ENCODE data around the gene MIPEP. TPM values are rescaled to one million over a fixed set of nuclear protein-coding genes. Genes with fewer than 3 reads are reported as not detected.

The MIPEP gene
- polyA plus RNA-seq, 1 experiment, result 12.4 TPM

DNA sequence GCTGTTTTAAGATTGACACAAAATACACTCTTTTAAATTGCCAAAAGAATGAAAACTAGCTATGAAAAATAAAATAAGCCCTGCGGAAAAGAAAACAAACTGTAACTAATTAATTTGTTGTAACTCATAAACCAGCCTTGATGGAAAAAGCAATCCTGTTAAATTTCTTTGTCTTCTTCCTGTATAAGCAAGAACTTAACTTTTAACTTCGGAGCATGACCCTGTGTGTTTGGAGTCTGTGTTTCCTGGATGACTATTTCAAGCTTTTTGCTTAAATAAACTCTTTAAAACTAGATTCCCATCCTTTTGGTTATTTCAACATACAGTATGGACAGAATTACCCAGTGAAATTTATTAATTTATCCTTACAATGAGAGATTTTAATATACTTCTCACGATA, 196.4 kb downstream of the MIPEP start:
- Histone ChIP-seq H3K27me3 (ENCODE audit: control insufficient read depth, insufficient read depth, low read length) (no peaks in the 10 kb centered on the region), H3K4me3 (ENCODE audit: low read depth, low read length) (no peak overlapping the region), H3K36me3 (ENCODE audit: control insufficient read depth, insufficient read depth, low read length) (no peaks in the 10 kb centered on the region)
- TF ChIP-seq, protein P1, sequence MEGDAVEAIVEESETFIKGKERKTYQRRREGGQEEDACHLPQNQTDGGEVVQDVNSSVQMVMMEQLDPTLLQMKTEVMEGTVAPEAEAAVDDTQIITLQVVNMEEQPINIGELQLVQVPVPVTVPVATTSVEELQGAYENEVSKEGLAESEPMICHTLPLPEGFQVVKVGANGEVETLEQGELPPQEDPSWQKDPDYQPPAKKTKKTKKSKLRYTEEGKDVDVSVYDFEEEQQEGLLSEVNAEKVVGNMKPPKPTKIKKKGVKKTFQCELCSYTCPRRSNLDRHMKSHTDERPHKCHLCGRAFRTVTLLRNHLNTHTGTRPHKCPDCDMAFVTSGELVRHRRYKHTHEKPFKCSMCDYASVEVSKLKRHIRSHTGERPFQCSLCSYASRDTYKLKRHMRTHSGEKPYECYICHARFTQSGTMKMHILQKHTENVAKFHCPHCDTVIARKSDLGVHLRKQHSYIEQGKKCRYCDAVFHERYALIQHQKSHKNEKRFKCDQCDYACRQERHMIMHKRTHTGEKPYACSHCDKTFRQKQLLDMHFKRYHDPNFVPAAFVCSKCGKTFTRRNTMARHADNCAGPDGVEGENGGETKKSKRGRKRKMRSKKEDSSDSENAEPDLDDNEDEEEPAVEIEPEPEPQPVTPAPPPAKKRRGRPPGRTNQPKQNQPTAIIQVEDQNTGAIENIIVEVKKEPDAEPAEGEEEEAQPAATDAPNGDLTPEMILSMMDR (IDR thresholded peaks at IDR 0.05; ENCODE audit: insufficient read depth, low read depth, low read length), result no peak
- CTCF ChIA-PET, result no interaction called here
- no peak for DNase-seq (ENCODE audit: low read depth)
- POLR2A ChIA-PET, result no interaction called here

DNA sequence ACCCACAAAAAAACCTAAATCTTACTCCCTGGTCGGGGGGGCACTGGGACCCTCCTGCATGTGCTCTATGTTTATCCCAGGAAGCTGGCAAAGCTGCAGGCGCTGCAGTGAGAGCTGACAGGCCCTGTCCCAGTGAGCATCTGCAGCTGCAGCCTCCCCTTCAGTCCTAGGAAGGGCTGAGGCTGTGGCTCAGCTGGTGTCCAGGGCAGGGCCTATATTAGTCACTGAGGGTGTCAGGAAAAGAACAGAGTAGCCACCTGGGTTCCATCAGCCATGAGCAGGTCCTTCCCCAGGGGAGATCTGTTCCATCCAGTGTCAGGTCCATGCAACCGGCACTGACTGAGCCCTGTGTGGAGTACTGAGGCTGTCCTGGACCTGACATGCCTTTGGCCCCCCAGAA, 198.5 kb downstream of the MIPEP start:
- ChIA-PET POLR2A (no interaction called here), CTCF (interaction anchor here (0.6 to 0.9 kb wide), 2 partner anchors 19 to 22 kb away, joined by 3 read pairs; no protein-coding TSS in a partner anchor)
- Histone ChIP-seq H3K27me3 (ENCODE audit: control insufficient read depth, insufficient read depth, low read length) (no peaks in the 10 kb centered on the region), H3K4me3 (ENCODE audit: low read depth, low read length) (no peak overlapping the region), H3K36me3 (ENCODE audit: control insufficient read depth, insufficient read depth, low read length) (no peaks in the 10 kb centered on the region)
- no peak for DNase-seq (ENCODE audit: low read depth)
- TF ChIP-seq, protein P1 (IDR thresholded peaks at IDR 0.05; ENCODE audit: insufficient read depth, low read depth, low read length), result no peak

DNA sequence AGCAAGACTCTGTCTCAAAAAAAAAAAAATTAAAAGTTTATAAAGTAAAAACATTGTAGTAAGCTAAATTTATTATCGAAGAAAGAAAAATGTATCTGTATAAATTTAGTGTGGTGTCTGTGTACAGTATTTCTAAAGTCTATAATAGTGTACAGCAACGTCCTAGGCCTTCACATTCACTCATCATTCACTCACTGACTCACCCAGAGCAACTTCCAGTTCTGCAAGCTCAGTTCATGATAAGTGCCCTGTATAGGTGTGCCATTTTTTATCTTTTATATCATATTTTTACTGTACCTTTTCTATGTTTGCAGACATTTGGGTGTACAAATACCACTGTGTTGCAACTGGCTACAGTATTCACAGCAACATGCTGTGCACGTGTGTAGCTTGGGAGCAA, 200.9 kb downstream of the MIPEP start:
- no peak for DNase-seq (ENCODE audit: low read depth)
- TF ChIP-seq, protein P1 (IDR thresholded peaks at IDR 0.05; ENCODE audit: insufficient read depth, low read depth, low read length), result no peak
- Histone ChIP-seq H3K27me3 (ENCODE audit: control insufficient read depth, insufficient read depth, low read length) (no peaks in the 10 kb centered on the region), H3K4me3 (ENCODE audit: low read depth, low read length) (no peak overlapping the region), H3K36me3 (ENCODE audit: control insufficient read depth, insufficient read depth, low read length) (no peaks in the 10 kb centered on the region)
- ChIA-PET POLR2A (no interaction called here), CTCF (interaction anchor here (1.3 kb wide), 1 partner anchor 20 kb away, joined by 3 read pairs; no protein-coding TSS in a partner anchor)

DNA sequence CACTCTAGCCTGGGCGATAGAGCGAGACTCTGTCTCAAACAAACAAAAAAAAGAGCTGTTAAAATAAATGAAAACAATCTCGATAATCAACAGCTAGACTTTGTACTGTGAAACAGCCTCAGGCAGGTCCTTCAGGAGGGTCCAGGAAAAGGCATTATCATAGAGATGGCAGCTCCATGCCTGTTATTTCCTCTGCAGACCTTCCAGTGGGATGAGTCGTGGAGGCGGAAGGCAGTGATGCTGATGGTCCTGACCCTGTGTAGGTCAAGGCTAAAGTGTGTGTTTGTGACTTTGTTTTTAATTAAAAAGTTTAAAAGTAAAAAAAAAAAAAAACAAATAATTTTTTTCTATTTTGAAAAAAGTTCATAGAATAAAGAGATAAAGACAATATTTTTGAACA, 201.6 kb downstream of the MIPEP start:
- Histone ChIP-seq H3K36me3 (ENCODE audit: control insufficient read depth, insufficient read depth, low read length) (no peaks in the 10 kb centered on the region), H3K4me3 (ENCODE audit: low read depth, low read length) (no peak overlapping the region), H3K27me3 (ENCODE audit: control insufficient read depth, insufficient read depth, low read length) (no peaks in the 10 kb centered on the region)
- ChIA-PET CTCF (interaction anchor here (0.7 to 1.3 kb wide), 3 partner anchors 8 to 21 kb away, joined by 3 read pairs; no protein-coding TSS in a partner anchor), POLR2A (no interaction called here)
- TF ChIP-seq, protein P1 (IDR thresholded peaks at IDR 0.05; ENCODE audit: insufficient read depth, low read depth, low read length), result no peak
- no peak for DNase-seq (ENCODE audit: low read depth)

DNA sequence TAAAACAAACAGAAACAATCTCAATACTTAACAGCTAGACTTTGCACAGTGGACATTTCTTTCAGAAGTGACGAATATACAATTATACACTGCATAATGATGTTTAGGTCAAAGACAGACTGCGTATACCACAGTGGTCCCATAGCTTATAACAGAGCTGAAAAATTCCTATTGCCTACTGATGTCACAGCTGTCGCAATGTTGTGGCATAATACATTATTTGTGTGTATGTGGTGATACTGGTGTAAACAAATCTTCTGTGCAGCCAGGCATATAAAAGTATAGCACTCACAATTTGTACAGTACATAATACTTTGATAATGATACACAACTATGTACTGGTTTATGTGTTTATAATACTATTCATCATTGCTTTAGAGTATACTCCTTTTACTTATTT, 202.3 kb downstream of the MIPEP start:
- DNase-seq (ENCODE audit: low read depth), result no peak
- ChIA-PET CTCF (interaction anchor here (0.7 to 1.2 kb wide), 2 partner anchors 7 to 10 kb away, joined by 3 read pairs; no protein-coding TSS in a partner anchor), POLR2A (no interaction called here)
- no peak overlapping the region for H3K4me3 ChIP-seq (ENCODE audit: low read depth, low read length)
- no peaks in the 10 kb centered on the region for H3K27me3 ChIP-seq (ENCODE audit: control insufficient read depth, insufficient read depth, low read length)
- TF ChIP-seq, protein P1 (IDR thresholded peaks at IDR 0.05; ENCODE audit: insufficient read depth, low read depth, low read length), result no peak
- no peaks in the 10 kb centered on the region for H3K36me3 ChIP-seq (ENCODE audit: control insufficient read depth, insufficient read depth, low read length)

All from BJ (cell line).